A549 (cell line): ENCODE data around the gene GARIN6. TPM values are rescaled to one million over a fixed set of nuclear protein-coding genes. Genes with fewer than 3 reads are reported as not detected.

Source experiments
- ATAC-seq, 2 experiments: fragments of 200-7000 bp in 1 of 2; fragments of >200 bp in 1 of 2; cut with Nextera tagmentation in 1 of 2; cut with Tn5 transposase in 1 of 2; 3 replicates each; pipeline versions ENCODE4 v1.8.0 to v1.9.1; 2018 to 2020; ENCODE audit warnings: mild to moderate bottlenecking in 1 of 2, moderate library complexity in 1 of 2
- CTCF ChIA-PET: fragments of 300-600 bp; sonication (Branson Sonifier 250); formaldehyde crosslinking; extraction: SDS; loops from one replicate; lab custom pipeline; 2021; ENCODE audit warnings: antibody characterized with exemption, inconsistent platforms; lab: Yijun Ruan, JAX
- POLR2A ChIA-PET: fragments of 350-600 bp; formaldehyde crosslinking; extraction: SDS; loops from one replicate; lab custom pipeline; 2021; ENCODE audit warnings: antibody characterized with exemption, inconsistent platforms; lab: Yijun Ruan, JAX
- DNase-seq, 2 experiments: peaks; one replicate each; pipeline versions ENCODE4 v3.0.0 to v3.0.0-alpha.2; 2011 to 2016; ENCODE audit warnings: low read depth in 1 of 2, low spot score in 1 of 2
- FAIRE-seq: peaks from 2 replicates; lab custom pipeline; 2011; peaks lifted over from hg19 to GRCh38; lab: Jason Lieb, UNC
- H3K27ac ChIP-seq, 2 experiments: fragments of >200 bp; sonication (Bioruptor Twin); formaldehyde crosslinking; 3 replicates each; pipeline ENCODE4 v1.5.1; 2016 to 2017
- H3K4me1 ChIP-seq: fragments of >200 bp; sonication (Bioruptor Twin); formaldehyde crosslinking; 3 replicates; pipeline ENCODE4 v1.6.1; 2016
- H3K4me2 ChIP-seq: fragments of >200 bp; sonication (Bioruptor Twin); formaldehyde crosslinking; 3 replicates; pipeline ENCODE4 v1.6.1; 2016
- H3K4me3 ChIP-seq: fragments of >200 bp; sonication (Bioruptor Twin); formaldehyde crosslinking; 3 replicates; pipeline ENCODE4 v1.5.1; 2016
- H3K9me3 ChIP-seq: fragments of >200 bp; sonication (Bioruptor Twin); formaldehyde crosslinking; 3 replicates; pipeline ENCODE4 v1.6.1; 2016
- BCL3 ChIP-seq: fragments of >200 bp; sonication (Bioruptor Twin); formaldehyde crosslinking; IDR thresholded peaks from 3 replicates; pipeline ENCODE4 v1.6.1; 2016
- CEBPB ChIP-seq, 2 experiments: fragments of >200 bp in 1 of 2; sonication (Bioruptor Twin) in 1 of 2; formaldehyde crosslinking in 1 of 2; IDR thresholded peaks; 2 replicates each; pipeline ENCODE4 v1.6.1; 2012 to 2016
- CTCF ChIP-seq: fragments of >200 bp; sonication (Bioruptor Twin); formaldehyde crosslinking; IDR thresholded peaks from 3 replicates; pipeline ENCODE4 v1.5.1; 2016
- EHMT2 ChIP-seq: fragments of 200-600 bp; sonication (generic); IDR thresholded peaks from 2 replicates; pipeline ENCODE4 v1.6.1; 2016; ENCODE audit warnings: antibody characterized with exemption, low read depth, mild to moderate bottlenecking, moderate library complexity
- ELK1 ChIP-seq: fragments of 150-350 bp; IDR thresholded peaks from 2 replicates; pipeline ENCODE4 v1.6.1; 2014; ENCODE audit warnings: low read depth, mild to moderate bottlenecking, low read length
- HDAC2 ChIP-seq: fragments of 200-600 bp; sonication (generic); IDR thresholded peaks from 2 replicates; pipeline ENCODE4 v1.6.1; 2016
- HOXA7 ChIP-seq: fragments of 250-450 bp; sonication (Bioruptor Pico); IDR thresholded peaks from 2 replicates; pipeline ENCODE4 v1.5.0; 2020; ENCODE audit warnings: mild to moderate bottlenecking, moderate library complexity
- JUN ChIP-seq, 2 experiments: fragments of >200 bp; sonication (Bioruptor Twin); formaldehyde crosslinking; IDR thresholded peaks; 2 replicates in 1 of 2; 3 replicates in 1 of 2; pipeline ENCODE4 v1.6.1; 2016 to 2017
- MAX ChIP-seq: IDR thresholded peaks from 2 replicates; pipeline ENCODE4 v1.6.1; 2012
- MAZ ChIP-seq: fragments of 150-350 bp; IDR thresholded peaks from 2 replicates; pipeline ENCODE4 v1.6.1; 2014; ENCODE audit warnings: antibody characterized with exemption, low read depth, low read length, borderline replicate concordance
- NFE2L2 ChIP-seq: fragments of 150-350 bp; conservative IDR thresholded peaks from 2 replicates; pipeline ENCODE4 v1.6.1; 2014; ENCODE audit warnings: low read length
- NPAS2 ChIP-seq: fragments of 250-450 bp; sonication (Bioruptor Pico); IDR thresholded peaks from 2 replicates; pipeline ENCODE4 v1.8.0; 2022; ENCODE audit warnings: mild to moderate bottlenecking, moderate library complexity, borderline replicate concordance
- POLR2A ChIP-seq: IDR thresholded peaks from 2 replicates; pipeline ENCODE4 v1.6.1; 2012; ENCODE audit warnings: mild to moderate bottlenecking, low read length
- POLR2AphosphoS2 ChIP-seq: conservative IDR thresholded peaks from 2 replicates; pipeline ENCODE4 v1.6.1; 2012; ENCODE audit warnings: low read length, improper control_type of control experiment, inconsistent platforms
- RAD21 ChIP-seq, 2 experiments: fragments of >200 bp in 1 of 2; sonication (Bioruptor Twin) in 1 of 2; formaldehyde crosslinking in 1 of 2; IDR thresholded peaks in 1 of 2; conservative IDR thresholded peaks in 1 of 2; 2 replicates in 1 of 2; 3 replicates in 1 of 2; pipeline ENCODE4 v1.6.1; 2012 to 2018; ENCODE audit warnings: inconsistent platforms in 1 of 2
- RARB ChIP-seq: fragments of 250-450 bp; sonication (Bioruptor Pico); IDR thresholded peaks from 2 replicates; pipeline ENCODE4 v1.8.0; 2021; ENCODE audit warnings: mild to moderate bottlenecking, moderate library complexity
- RCOR1 ChIP-seq: fragments of 150-350 bp; IDR thresholded peaks from 2 replicates; pipeline ENCODE4 v1.6.1; 2014; ENCODE audit warnings: antibody characterized with exemption, low read length, low read depth
- RFX5 ChIP-seq: fragments of 450-650 bp; IDR thresholded peaks from 2 replicates; pipeline ENCODE4 v1.7.1; 2014; ENCODE audit warnings: antibody characterized with exemption, mild to moderate bottlenecking, moderate library complexity
- SMC3 ChIP-seq: fragments of >200 bp; sonication (Bioruptor Twin); formaldehyde crosslinking; IDR thresholded peaks from 3 replicates; pipeline ENCODE4 v1.6.1; 2018; ENCODE audit warnings: inconsistent platforms
- USF2 ChIP-seq: fragments of 450-650 bp; IDR thresholded peaks from 2 replicates; pipeline ENCODE4 v1.6.1; 2014; ENCODE audit warnings: antibody characterized with exemption
- ZNF302 ChIP-seq: fragments of 250-450 bp; sonication (Bioruptor Pico); IDR thresholded peaks from 2 replicates; pipeline ENCODE4 v1.9.0; 2021; ENCODE audit warnings: inconsistent platforms, mild to moderate bottlenecking, moderate library complexity
- WGBS: methylation state at CpG from one replicate; pipeline ENCODE4 v1.1.6; 2017; ENCODE audit errors: missing lambda C conversion rate; 5-methylcytosine and 5-hydroxymethylcytosine counted together
- polyA minus RNA-seq: library from RNA; depleted of rRNA, polyadenylated mRNA; stranded (reverse); fragments of >200 nt; gene quantifications from 2 replicates; pipeline ENCODE4 v1.2.3, GENCODE V29; 2011; rRNA and poly(A)+ RNA removed
- polyA plus RNA-seq, 4 experiments: library from polyadenylated mRNA; depleted of rRNA in 3 of 4; stranded (reverse); fragments of >200 nt; fragmentation: RNase III in 1 of 4; extraction: RNeasy Plus Mini Kit Qiagen cat#74134 plus additional on column Dnase treatment in 1 of 4; gene quantifications; 2 replicates in 3 of 4; 3 replicates in 1 of 4; pipeline ENCODE4 v1.2.3, GENCODE V29; 2011 to 2017

GARIN6 gene
- not detected in 2 replicates for polyA plus RNA-seq (2011; rRNA removed)
- not detected in 2 replicates for polyA plus RNA-seq (2012; cell fraction: cytosol; rRNA removed)
- not detected in 2 replicates for polyA plus RNA-seq (2012; cell fraction: nucleus; rRNA removed)
- polyA plus RNA-seq (2017; fragmentation: RNase III; extraction: RNeasy Plus Mini Kit Qiagen cat#74134 plus additional on column Dnase treatment): not detected in 3 replicates
- not detected in 2 replicates for polyA minus RNA-seq

- ATAC-seq (no peak), FAIRE-seq (no peak), DNase-seq (no peak)
- ChIA-PET CTCF (interaction anchor here (0.7 kb wide), 1 partner anchor 848 kb away, joined by 3 read pairs; no protein-coding TSS in a partner anchor), POLR2A (no interaction called here)
- Histone ChIP-seq H3K4me2 (no peak within 1 kb of the TSS), H3K4me3 (no peak within 1 kb of the TSS), H3K4me1 (no peaks in the 10 kb centered on the region), H3K9me3 (no peaks in the 10 kb centered on the region), H3K27ac (no peak within 1 kb of the TSS)
- TF ChIP-seq BCL3 (no peak), POLR2AphosphoS2 (no peak), ZNF302 (CRISPR knock-in tag) (no peak), SMC3 (no peak), RAD21 (conservative IDR thresholded peaks at IDR 0.05 in 1 of 2, IDR thresholded peaks at IDR 0.05 in 1 of 2) (no peak), RARB (CRISPR knock-in tag) (no peak), POLR2A (no peak), HDAC2 (no peak)
- WGBS: 14% methylated on average over 3 of the region's 4 CpGs
Observed at GRCh38 chr12:99647453-99647852, at the start of gene GARIN6. Gene GARIN6, plus strand, starts transcription at chr12:99647753. Its CDS starts 422 bp downstream, at chr12:99648175.

- WGBS: 11% methylated on average over 2 of the region's 2 CpGs
- CTCF ChIA-PET: no interaction called here
- DNase-seq (no peak), FAIRE-seq (no peak), ATAC-seq (no peak)
- H3K9me3 ChIP-seq: no peaks in the 10 kb centered on the region
- no peak overlapping the region for H3K4me3 ChIP-seq
- no peak for TF ChIP-seq SMC3
- no peak for TF ChIP-seq POLR2AphosphoS2
- no peak for TF ChIP-seq CTCF
- no peak for TF ChIP-seq USF2
- no peak for TF ChIP-seq HOXA7
- TF ChIP-seq RFX5: no peak
- no peak for TF ChIP-seq JUN (IDR thresholded peaks at IDR 0.05)
- TF ChIP-seq NPAS2 (CRISPR knock-in tag): no peak
- no peak for TF ChIP-seq MAZ
- no peak for TF ChIP-seq MAX
- TF ChIP-seq ELK1: no peak
- no peak for TF ChIP-seq NFE2L2
- no peak for TF ChIP-seq CEBPB (IDR thresholded peaks at IDR 0.05)
- TF ChIP-seq RCOR1: no peak
- TF ChIP-seq EHMT2: no peak
- no peak overlapping the region for H3K27ac ChIP-seq
- H3K4me2 ChIP-seq: no peak overlapping the region
- H3K4me1 ChIP-seq: no peaks in the 10 kb centered on the region
- POLR2A ChIA-PET: no interaction called here
Observed at GRCh38 chr12:99598785-99599184, 48.8 kb upstream of the GARIN6 start.
